ENCODE measurements around the gene PUS1. TPM values are rescaled to one million over a fixed set of nuclear protein-coding genes. Genes with fewer than 3 reads are reported as not detected.

The PUS1 gene
- total and polyA plus RNA-seq, 9 of the 15 experiments (the other 6 are each of a cell fraction or from before 2014, with no cell fraction given), result 1.9 to 90.8 (median 30.0) TPM

DNA sequence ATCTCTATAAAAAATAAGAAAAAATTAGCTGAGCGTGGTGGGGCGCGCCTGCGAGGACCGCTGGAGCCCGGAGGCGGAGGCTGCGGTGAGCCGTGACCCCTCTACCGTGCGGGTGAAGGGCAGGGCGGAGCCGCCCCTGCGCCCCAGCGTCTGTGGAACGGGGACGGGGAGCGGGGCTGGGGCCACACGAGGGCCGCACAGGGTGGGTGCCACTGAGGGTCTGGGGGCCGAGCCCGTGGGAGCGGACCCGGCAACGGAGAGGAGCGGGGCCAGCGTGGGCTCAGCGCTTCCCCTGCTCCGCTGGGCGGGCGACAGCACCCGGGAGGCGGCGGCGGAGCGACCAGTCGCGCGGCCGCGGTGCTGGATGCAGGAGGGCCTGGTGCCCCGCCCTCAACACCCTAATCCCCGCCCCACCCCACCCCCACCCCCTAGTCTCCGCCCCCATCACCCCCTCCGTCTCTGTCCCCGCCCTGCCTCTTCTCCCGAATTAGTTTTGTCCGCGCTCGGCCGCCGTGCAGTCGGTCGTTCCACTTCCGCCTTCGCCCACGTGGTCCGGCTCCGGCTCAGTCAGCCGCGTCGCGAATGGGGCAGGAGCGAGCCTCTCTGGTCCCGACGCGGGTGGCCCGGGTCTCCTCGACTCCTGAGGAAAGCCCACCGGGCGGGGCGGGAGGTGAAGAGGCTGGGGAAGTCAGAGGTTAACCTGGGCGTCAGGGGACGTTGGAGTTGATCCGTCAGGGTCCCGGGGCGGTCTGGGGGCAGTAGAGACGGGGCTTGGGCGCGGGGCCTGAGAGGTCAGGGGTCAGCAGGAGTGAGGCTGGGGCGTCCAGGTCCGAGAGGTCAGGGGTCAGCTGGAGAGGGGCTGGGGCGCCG, at the start of gene PUS1 (continued):
- TF ChIP-seq GABPB2 (CRISPR knock-in tag; conservative IDR thresholded peaks at IDR 0.05) (no peak), JUN (IDR thresholded peaks at IDR 0.05; ENCODE audit: borderline replicate concordance, low read depth, low read length) (peak; percentile 77; the same call in 1 of the 2 replicates), JUN (CRISPR knock-in tag; IDR thresholded peaks at IDR 0.05; ENCODE audit: borderline replicate concordance) (no peak), CREB1 (IDR thresholded peaks at IDR 0.05) (no peak), CREB1 (CRISPR knock-in tag; IDR thresholded peaks at IDR 0.05) (peak; percentile 62), RBM25 (IDR thresholded peaks at IDR 0.05; ENCODE audit: low read depth, low read length, severe bottlenecking) (no peak), RBM34 (IDR thresholded peaks at IDR 0.05; ENCODE audit: borderline replicate concordance, insufficient read depth, low read length) (no peak), CAMTA2 (CRISPR knock-in tag; conservative IDR thresholded peaks at IDR 0.05) (no peak), ZNF253 (CRISPR knock-in tag; conservative IDR thresholded peaks at IDR 0.05) (no peak), POU5F1 (IDR thresholded peaks at IDR 0.05; ENCODE audit: borderline replicate concordance, low read depth, low read length, partially characterized antibody) (peak; percentile 95), ZNF165 (CRISPR knock-in tag; IDR thresholded peaks at IDR 0.05; ENCODE audit: borderline replicate concordance) (no peak), BCOR (IDR thresholded peaks at IDR 0.05) (no peak; the same call in 1 of the 2 replicates), POLR2A (conservative IDR thresholded peaks at IDR 0.05) (peak; percentile 87)
- TF ChIP-seq, protein P1, sequence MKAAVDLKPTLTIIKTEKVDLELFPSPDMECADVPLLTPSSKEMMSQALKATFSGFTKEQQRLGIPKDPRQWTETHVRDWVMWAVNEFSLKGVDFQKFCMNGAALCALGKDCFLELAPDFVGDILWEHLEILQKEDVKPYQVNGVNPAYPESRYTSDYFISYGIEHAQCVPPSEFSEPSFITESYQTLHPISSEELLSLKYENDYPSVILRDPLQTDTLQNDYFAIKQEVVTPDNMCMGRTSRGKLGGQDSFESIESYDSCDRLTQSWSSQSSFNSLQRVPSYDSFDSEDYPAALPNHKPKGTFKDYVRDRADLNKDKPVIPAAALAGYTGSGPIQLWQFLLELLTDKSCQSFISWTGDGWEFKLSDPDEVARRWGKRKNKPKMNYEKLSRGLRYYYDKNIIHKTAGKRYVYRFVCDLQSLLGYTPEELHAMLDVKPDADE (conservative IDR thresholded peaks at IDR 0.05; ENCODE audit: control insufficient read depth, low read depth, low read length), result peak; percentile 92
- TF ChIP-seq, protein P2, sequence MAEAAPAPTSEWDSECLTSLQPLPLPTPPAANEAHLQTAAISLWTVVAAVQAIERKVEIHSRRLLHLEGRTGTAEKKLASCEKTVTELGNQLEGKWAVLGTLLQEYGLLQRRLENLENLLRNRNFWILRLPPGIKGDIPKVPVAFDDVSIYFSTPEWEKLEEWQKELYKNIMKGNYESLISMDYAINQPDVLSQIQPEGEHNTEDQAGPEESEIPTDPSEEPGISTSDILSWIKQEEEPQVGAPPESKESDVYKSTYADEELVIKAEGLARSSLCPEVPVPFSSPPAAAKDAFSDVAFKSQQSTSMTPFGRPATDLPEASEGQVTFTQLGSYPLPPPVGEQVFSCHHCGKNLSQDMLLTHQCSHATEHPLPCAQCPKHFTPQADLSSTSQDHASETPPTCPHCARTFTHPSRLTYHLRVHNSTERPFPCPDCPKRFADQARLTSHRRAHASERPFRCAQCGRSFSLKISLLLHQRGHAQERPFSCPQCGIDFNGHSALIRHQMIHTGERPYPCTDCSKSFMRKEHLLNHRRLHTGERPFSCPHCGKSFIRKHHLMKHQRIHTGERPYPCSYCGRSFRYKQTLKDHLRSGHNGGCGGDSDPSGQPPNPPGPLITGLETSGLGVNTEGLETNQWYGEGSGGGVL (CRISPR knock-in tag; IDR thresholded peaks at IDR 0.05), result no peak
- TF ChIP-seq, protein P3, sequence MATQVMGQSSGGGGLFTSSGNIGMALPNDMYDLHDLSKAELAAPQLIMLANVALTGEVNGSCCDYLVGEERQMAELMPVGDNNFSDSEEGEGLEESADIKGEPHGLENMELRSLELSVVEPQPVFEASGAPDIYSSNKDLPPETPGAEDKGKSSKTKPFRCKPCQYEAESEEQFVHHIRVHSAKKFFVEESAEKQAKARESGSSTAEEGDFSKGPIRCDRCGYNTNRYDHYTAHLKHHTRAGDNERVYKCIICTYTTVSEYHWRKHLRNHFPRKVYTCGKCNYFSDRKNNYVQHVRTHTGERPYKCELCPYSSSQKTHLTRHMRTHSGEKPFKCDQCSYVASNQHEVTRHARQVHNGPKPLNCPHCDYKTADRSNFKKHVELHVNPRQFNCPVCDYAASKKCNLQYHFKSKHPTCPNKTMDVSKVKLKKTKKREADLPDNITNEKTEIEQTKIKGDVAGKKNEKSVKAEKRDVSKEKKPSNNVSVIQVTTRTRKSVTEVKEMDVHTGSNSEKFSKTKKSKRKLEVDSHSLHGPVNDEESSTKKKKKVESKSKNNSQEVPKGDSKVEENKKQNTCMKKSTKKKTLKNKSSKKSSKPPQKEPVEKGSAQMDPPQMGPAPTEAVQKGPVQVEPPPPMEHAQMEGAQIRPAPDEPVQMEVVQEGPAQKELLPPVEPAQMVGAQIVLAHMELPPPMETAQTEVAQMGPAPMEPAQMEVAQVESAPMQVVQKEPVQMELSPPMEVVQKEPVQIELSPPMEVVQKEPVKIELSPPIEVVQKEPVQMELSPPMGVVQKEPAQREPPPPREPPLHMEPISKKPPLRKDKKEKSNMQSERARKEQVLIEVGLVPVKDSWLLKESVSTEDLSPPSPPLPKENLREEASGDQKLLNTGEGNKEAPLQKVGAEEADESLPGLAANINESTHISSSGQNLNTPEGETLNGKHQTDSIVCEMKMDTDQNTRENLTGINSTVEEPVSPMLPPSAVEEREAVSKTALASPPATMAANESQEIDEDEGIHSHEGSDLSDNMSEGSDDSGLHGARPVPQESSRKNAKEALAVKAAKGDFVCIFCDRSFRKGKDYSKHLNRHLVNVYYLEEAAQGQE (IDR thresholded peaks at IDR 0.05; ENCODE audit: borderline replicate concordance), result no peak; the same call in 1 of the 2 replicates
- TF ChIP-seq, protein P3 (CRISPR knock-in tag; IDR thresholded peaks at IDR 0.05; ENCODE audit: low read depth), result peak; percentile 23; the same call in 1 of the 2 replicates
